AG04449 (cell line): ENCODE measurements around the gene ZNF135.

Experiments used
- CTCF ChIA-PET: fragments of 350-600 bp; formaldehyde crosslinking; extraction: SDS; loops from one replicate; lab custom pipeline; 2021; ENCODE audit warnings: antibody characterized with exemption; lab: Yijun Ruan, JAX
- POLR2A ChIA-PET: fragments of 400-600, 350-600 bp; formaldehyde crosslinking; extraction: SDS; loops from one replicate; lab custom pipeline; 2020; ENCODE audit warnings: antibody characterized with exemption, inconsistent platforms; lab: Yijun Ruan, JAX
- DNase-seq: peaks from one replicate; pipeline ENCODE4 v3.0.0-alpha.2; 2010; ENCODE audit warnings: low read depth, low spot score
- H3K4me3 ChIP-seq: 2 replicates; pipeline ENCODE4 v1.5.1; 2011; ENCODE audit warnings: low read depth, mild to moderate bottlenecking, control low read depth, low read length
- TF ChIP-seq, protein P1 (sequence below): IDR thresholded peaks from one replicate; pipeline ENCODE4 v1.5.1; 2011; ENCODE audit warnings: mild to moderate bottlenecking, moderate library complexity, low read length, control low read depth, inconsistent platforms; ENCODE audit not compliant: insufficient read depth; ENCODE audit errors: missing control alignments

ZNF135 gene

DNA sequence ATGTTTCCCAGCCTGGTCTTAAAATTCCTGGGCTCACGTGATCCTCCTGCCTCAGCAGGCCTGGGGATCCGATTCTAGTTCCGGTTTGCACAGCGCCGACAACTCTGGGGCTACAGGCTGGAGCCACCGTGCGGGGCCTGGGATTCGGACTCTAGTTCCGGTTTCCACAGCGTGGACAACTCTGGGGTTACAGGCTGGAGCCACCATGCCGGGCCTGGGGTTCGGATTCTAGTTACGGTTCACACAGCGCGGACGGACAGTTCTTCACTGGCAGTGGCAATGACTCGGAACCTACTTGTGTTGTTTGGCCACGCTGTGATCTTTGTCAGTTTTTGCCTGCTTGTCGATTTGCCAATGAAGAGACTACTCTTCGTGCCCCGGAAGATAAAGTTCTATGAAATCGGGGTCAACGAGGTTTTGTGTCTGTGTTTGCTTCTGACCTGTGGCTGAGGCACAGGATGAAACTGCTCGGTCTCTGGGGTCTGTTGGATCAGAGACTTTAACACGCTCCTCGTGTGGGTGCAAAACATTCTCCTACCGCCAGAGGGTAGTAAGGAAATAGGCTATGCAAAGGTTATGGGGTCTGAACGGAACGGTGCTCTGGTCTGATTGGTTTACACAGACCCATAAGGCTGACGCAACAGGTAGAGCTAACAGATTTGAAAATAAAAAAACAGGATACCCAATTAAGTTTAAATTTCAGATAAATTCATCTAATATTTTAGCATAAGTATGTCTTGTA lies 37.4 kb upstream of the ZNF135 start:
- TF ChIP-seq, protein P1, sequence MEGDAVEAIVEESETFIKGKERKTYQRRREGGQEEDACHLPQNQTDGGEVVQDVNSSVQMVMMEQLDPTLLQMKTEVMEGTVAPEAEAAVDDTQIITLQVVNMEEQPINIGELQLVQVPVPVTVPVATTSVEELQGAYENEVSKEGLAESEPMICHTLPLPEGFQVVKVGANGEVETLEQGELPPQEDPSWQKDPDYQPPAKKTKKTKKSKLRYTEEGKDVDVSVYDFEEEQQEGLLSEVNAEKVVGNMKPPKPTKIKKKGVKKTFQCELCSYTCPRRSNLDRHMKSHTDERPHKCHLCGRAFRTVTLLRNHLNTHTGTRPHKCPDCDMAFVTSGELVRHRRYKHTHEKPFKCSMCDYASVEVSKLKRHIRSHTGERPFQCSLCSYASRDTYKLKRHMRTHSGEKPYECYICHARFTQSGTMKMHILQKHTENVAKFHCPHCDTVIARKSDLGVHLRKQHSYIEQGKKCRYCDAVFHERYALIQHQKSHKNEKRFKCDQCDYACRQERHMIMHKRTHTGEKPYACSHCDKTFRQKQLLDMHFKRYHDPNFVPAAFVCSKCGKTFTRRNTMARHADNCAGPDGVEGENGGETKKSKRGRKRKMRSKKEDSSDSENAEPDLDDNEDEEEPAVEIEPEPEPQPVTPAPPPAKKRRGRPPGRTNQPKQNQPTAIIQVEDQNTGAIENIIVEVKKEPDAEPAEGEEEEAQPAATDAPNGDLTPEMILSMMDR, result peak; percentile 17
- POLR2A ChIA-PET, result interaction anchor here (0.6 kb wide), 1 partner anchor 365 kb away, joined by 3 read pairs; no protein-coding TSS in a partner anchor
- CTCF ChIA-PET, result no interaction called here
- DNase-seq, result no peak
- H3K4me3 ChIP-seq, result no peak overlapping the region

DNA sequence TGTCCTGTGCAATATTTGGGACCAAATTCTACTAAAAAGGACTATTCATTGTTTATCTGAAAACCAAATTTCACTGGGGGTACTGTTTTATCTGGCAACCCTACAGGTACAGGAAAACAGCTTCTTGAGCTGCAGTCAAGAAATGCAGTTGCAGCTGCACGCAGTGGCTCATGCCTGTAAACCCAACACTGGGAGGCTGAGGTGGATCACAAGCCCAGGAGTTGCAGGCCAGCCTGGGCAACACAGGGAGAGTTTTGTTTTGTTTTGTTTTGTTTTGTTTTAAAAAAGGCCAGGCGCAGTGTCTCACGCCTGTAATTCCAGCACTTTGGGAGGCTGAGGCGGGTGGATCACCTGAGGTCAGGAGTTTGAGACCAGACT lies 36.8 kb upstream of the ZNF135 start:
- POLR2A ChIA-PET, result interaction anchor here (0.6 kb wide), 1 partner anchor 364 kb away, joined by 3 read pairs; no protein-coding TSS in a partner anchor
- no peak overlapping the region for H3K4me3 ChIP-seq
- no peak for DNase-seq
- TF ChIP-seq, protein P1, result no peak
- CTCF ChIA-PET, result no interaction called here

DNA sequence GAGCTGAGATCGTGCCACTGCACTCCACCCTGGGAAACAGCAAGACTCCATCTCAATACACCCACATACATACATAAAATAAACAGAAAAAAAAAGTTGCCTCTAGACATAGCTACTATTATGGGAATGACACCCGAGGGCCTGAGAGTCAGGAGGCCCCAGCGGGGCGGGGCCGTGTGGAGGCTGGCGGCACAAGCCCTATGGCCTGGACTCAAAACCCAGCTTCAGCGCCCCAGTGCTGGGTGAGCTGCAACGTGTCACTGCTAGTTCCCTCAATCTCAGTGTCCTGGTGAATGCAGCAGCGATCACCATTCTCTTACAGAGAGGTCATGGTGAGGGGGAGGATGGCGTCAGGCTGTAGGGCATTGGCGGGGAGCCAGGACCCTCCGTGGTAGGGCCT lies 34.4 kb upstream of the ZNF135 start:
- POLR2A ChIA-PET, result no interaction called here
- DNase-seq, result no peak
- TF ChIP-seq, protein P1, result no peak
- CTCF ChIA-PET, result no interaction called here
- H3K4me3 ChIP-seq, result no peak overlapping the region

DNA sequence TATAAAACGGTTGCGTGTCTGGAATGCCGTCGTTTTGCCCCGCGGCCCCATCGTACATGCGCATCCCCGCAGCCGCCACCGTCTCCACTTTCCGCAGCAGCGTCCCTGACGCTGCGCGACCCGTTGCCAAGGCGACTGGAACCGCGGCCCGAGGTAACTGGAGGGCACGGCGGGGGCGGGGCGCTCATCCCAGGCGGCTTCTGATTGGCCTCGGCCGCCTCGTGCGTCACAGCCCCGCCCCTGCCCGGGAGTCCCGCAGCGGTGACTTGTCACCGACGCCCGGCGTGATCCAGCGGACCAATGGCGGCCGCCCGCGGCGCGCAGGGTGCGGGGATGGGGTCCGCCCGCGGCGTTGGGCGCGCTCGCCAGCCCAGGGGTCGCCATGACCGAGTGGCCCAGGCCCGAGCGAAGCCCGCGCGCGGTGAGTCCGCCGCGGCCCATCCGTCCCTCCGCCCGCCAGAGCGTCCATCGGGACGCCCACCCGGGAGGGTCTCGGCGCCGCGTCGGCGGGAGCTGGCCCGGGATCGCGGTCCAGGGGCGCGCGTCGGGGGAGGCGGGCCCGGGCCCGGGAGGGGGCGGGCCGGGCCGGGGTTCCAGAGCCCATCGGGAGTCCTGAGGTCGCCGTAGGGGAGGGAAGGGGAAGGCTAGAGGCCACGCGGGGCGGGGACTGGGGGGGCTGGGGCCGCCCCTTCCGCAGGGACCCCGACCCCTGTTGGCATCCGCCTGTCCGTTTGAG lies 25.2 kb upstream of the ZNF135 start, which contains the start of gene ZSCAN1:
TSS of gene ZSCAN1 (plus strand) at position 285 of the 736 bp plus-strand sequence. CDS start 3,812 bp downstream, outside the sequence.
- DNase-seq, result peak; percentile 3
- TF ChIP-seq, protein P1, result no peak
- ChIA-PET CTCF (no interaction called here), POLR2A (no interaction called here)
- H3K4me3 ChIP-seq, result peak within 1 kb of the TSS; percentile 45

DNA sequence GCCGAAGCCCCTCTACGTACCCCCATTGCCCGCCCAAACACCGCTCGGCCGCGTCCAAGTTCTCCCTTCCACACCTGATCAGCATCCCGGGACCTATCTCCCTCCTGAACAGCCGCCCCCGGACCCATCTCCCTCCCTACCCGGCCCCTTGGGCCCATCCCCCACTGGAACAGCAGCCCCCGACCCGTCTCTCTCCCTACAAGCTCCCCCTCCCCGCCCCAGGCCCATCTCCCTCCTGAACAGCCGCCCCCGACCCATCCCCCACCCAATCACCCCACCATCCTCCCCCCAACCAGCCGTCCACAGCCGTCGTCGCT lies 24.6 kb upstream of the ZNF135 start:
- TF ChIP-seq, protein P1, result no peak
- CTCF ChIA-PET, result no interaction called here
- peak overlapping the region; percentile 45 for H3K4me3 ChIP-seq
- no peak for DNase-seq
- POLR2A ChIA-PET, result no interaction called here

DNA sequence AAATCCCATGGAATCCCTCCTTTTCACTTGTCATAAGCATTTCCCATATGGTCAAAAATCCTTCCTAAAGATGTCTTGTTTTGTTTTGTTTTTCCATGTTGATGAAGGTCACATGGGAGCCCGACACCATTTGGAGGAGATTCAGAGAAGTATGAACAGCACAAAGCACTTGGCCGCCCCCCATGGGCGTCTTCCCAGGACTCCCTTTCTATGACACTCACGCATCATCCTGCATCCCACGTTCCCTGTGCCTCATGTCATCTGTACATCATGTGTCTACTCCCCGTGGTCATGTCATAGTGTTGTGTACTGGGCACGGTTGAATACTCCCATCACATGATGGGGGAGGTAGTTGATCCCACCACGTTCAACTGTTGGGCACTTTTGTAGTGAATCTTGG lies 23.2 kb upstream of the ZNF135 start:
- ChIA-PET CTCF (no interaction called here), POLR2A (no interaction called here)
- no peak for DNase-seq
- H3K4me3 ChIP-seq, result no peak overlapping the region
- TF ChIP-seq, protein P1, result no peak
